ENCODE results near the gene DLX5. TPM values are rescaled to one million over a fixed set of nuclear protein-coding genes. Genes with fewer than 3 reads are reported as not detected.

The DLX5 gene
- total and polyA plus RNA-seq, 2 donors (not counting 3 experiments of a cell fraction or from before 2014, with no cell fraction given): not detected

DNA sequence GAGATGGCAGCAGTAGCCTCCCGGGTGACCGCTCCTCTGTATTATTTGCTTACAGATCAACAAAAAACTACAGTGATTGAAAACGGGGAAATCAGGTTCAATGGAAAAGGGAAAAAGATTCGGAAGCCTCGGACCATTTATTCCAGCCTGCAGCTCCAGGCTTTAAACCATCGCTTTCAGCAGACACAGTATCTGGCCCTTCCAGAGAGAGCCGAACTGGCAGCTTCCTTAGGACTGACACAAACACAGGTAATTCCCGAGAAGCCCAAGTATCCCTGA is 17.1 kb downstream of the DLX5 start:
- Histone ChIP-seq H3K4me1 (ENCODE audit: control insufficient read depth, extremely low read depth, insufficient read depth, low read length) (peaks cover 3% of the 10 kb centered on the region), H2AFZ (ENCODE audit: low read depth, low read length) (no peak overlapping the region), H4K20me1 (replicated peaks; ENCODE audit: control insufficient read depth, extremely low read depth, insufficient read depth, low read length) (no peaks in the 10 kb centered on the region), H3K79me2 (ENCODE audit: control insufficient read depth, insufficient read depth, low read length) (no peaks in the 10 kb centered on the region), H3K9me3 (replicated peaks; ENCODE audit: control insufficient read depth, insufficient read depth, low read length) (no peaks in the 10 kb centered on the region), H3K27me3 (ENCODE audit: control insufficient read depth in 2 of 2, insufficient read depth in 2 of 2, low read length in 2 of 2) (peaks cover 81 to 94% of the 10 kb centered on the region in 2 experiments), H3K36me3 (ENCODE audit: control insufficient read depth in 2 of 2, extremely low read depth in 1 of 2, insufficient read depth in 2 of 2, low read length in 2 of 2) (no peaks in the 10 kb centered on the region), H3K9me1 (replicated peaks; ENCODE audit: control insufficient read depth, extremely low read depth, insufficient read depth, low read length) (no peaks in the 10 kb centered on the region), H3K27ac (ENCODE audit: insufficient read depth, low read depth, low read length) (no peak overlapping the region), H3K4me3 (replicated peaks in 1 of 3; ENCODE audit: insufficient read depth in 1 of 3, low read depth in 1 of 3, low read length in 3 of 3) (no peak overlapping the region), H3K4me2 (ENCODE audit: insufficient read depth, low read length) (no peak overlapping the region), H3K9ac (replicated peaks; ENCODE audit: extremely low read depth, insufficient read depth, low read length) (no peak overlapping the region)
- ChIA-PET CTCF (interaction anchor here (1.3 to 1.6 kb wide), 2 partner anchors 19 to 1092 kb away, joined by 3 to 5 read pairs; no protein-coding TSS in a partner anchor), POLR2A (no interaction called here)
- no peak for FAIRE-seq
- TF ChIP-seq, protein P1, sequence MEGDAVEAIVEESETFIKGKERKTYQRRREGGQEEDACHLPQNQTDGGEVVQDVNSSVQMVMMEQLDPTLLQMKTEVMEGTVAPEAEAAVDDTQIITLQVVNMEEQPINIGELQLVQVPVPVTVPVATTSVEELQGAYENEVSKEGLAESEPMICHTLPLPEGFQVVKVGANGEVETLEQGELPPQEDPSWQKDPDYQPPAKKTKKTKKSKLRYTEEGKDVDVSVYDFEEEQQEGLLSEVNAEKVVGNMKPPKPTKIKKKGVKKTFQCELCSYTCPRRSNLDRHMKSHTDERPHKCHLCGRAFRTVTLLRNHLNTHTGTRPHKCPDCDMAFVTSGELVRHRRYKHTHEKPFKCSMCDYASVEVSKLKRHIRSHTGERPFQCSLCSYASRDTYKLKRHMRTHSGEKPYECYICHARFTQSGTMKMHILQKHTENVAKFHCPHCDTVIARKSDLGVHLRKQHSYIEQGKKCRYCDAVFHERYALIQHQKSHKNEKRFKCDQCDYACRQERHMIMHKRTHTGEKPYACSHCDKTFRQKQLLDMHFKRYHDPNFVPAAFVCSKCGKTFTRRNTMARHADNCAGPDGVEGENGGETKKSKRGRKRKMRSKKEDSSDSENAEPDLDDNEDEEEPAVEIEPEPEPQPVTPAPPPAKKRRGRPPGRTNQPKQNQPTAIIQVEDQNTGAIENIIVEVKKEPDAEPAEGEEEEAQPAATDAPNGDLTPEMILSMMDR (IDR thresholded peaks at IDR 0.05; ENCODE audit: extremely low read depth in 1 of 2, insufficient read depth in 1 of 2, low read depth in 1 of 2, low read length in 2 of 2): no peak
- TF ChIP-seq POLR2A (IDR thresholded peaks at IDR 0.05; ENCODE audit: low read depth, low read length) (no peak), JUN (IDR thresholded peaks at IDR 0.05; ENCODE audit: borderline replicate concordance, insufficient read depth, insufficient read length, low read depth) (no peak), EZH2 (IDR thresholded peaks at IDR 0.05; ENCODE audit: borderline replicate concordance, low read depth, low read length, severe bottlenecking) (no peak), FOS (IDR thresholded peaks at IDR 0.05; ENCODE audit: borderline replicate concordance, insufficient read depth, low read length) (no peak), MYC (IDR thresholded peaks at IDR 0.05; ENCODE audit: low read depth, low read length) (no peak), POLR2AphosphoS5 (IDR thresholded peaks at IDR 0.05; ENCODE audit: insufficient read depth, low read depth, low read length) (no peak), GATA2 (IDR thresholded peaks at IDR 0.05; ENCODE audit: insufficient read depth, insufficient read length, low read depth, low read length) (no peak), MAX (IDR thresholded peaks at IDR 0.05; ENCODE audit: insufficient read depth, insufficient read length) (no peak)
- intact Hi-C loops (cut with micrococcal nuclease): loop anchor here (2.0 to 5.0 kb wide), 2 partner anchors 15 to 685 kb away; partner anchors contain the start of gene SLC25A13
- no peak for DNase-seq (ENCODE audit: low read depth, low spot score)
- BruUV-seq (replicated peaks): no TSS peak
- dilution Hi-C loops (cut with MboI; ENCODE audit: extremely low pct_ligation_motif_present, low sequenced_read_pairs): no loop called here

All from endothelial cell of umbilical vein (primary cell).